ENCODE data around the gene CNOT4.
A peak's percentile ranks its signal among the peaks of the same experiment; 100 is the strongest.

CNOT4 gene, protein sequence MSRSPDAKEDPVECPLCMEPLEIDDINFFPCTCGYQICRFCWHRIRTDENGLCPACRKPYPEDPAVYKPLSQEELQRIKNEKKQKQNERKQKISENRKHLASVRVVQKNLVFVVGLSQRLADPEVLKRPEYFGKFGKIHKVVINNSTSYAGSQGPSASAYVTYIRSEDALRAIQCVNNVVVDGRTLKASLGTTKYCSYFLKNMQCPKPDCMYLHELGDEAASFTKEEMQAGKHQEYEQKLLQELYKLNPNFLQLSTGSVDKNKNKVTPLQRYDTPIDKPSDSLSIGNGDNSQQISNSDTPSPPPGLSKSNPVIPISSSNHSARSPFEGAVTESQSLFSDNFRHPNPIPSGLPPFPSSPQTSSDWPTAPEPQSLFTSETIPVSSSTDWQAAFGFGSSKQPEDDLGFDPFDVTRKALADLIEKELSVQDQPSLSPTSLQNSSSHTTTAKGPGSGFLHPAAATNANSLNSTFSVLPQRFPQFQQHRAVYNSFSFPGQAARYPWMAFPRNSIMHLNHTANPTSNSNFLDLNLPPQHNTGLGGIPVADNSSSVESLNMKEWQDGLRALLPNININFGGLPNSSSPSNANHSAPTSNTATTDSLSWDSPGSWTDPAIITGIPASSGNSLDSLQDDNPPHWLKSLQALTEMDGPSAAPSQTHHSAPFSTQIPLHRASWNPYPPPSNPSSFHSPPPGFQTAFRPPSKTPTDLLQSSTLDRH

DNA sequence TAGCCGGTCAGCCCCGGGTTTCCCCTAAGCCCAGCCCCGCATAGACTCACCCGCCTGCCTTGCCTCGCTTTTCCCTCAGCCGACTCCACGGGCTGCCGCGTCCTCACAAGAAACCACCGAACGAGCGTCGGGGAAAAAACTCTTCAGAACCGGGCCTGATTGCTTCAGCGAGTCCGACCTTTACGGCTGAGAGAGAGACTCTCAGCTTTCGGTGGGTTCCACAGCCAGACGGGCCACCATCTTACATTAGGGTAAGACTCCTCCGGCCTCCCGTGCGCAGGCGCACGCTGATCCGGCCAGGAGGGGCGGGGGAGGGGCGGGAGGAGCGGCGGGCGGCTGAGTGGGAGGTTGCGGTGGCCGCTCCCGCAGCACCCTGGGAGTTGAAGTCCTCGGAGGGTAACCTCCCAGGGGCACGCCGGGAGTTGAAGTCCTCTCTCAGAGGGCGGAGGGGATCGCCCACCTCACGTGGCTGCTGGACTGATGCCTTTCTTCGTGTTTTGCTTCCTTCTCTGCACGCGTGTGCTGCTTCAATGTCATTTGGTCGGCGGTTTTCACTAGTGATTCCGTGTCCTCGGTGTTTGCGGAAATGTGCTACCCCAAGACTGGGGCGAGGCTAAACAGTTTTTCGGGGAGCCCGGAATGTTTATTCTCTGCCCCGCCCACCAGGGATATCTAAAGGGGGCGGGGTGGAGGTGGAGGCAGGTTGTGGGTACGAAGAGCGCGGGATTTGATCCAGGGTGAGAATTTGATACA is at the start of gene CNOT4:
Gene CNOT4 (minus strand): TSS at position 264 of the 753 bp plus-strand sequence. CDS start 71,771 bp downstream, outside the sequence.
- DNase-seq (ENCODE audit: low spot score), result peak; percentile 97

DNA sequence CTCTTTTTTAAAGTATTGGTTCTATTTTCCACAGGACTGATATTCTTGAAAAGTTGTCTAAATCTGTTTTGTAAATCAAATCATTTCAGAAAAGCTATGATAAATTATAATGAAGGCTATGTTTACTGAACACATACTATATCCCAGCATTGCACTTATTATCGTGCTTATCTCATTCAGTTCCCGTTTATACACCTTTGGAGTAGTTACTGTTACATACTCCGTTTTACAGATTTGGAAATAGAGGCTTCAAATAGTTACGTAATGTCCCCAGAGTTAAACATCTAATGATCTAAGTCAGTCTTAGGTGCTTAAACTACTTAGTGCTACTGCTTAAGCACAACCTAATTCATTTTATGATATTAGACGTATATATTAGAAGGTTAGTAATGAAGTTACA is 49.0 kb upstream of the CNOT4 start:
- no peak for DNase-seq (ENCODE audit: low spot score)

DNA sequence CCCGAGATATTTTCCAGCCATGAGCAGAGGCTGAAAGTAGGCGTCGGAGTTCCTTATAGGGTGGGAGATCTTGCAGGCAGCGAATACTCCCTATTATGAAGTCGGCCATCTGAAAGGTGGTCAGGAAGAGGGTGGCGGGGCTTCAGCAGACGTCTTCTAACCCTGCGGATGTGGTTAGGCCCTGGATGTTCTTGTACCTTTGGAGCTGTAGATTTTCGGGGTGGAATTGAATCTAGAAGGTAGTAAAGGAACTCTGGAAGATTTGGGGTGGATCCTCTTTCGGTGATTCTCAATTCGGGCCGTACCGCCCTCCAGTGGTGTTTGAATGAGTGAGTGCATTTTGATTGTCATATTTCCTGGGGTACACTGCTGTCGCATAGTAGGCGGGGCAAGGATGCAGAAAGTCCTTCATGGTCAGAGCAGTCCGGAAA is 48.5 kb upstream of the CNOT4 start:
- peak; percentile 72 for DNase-seq (ENCODE audit: low spot score)

DNA sequence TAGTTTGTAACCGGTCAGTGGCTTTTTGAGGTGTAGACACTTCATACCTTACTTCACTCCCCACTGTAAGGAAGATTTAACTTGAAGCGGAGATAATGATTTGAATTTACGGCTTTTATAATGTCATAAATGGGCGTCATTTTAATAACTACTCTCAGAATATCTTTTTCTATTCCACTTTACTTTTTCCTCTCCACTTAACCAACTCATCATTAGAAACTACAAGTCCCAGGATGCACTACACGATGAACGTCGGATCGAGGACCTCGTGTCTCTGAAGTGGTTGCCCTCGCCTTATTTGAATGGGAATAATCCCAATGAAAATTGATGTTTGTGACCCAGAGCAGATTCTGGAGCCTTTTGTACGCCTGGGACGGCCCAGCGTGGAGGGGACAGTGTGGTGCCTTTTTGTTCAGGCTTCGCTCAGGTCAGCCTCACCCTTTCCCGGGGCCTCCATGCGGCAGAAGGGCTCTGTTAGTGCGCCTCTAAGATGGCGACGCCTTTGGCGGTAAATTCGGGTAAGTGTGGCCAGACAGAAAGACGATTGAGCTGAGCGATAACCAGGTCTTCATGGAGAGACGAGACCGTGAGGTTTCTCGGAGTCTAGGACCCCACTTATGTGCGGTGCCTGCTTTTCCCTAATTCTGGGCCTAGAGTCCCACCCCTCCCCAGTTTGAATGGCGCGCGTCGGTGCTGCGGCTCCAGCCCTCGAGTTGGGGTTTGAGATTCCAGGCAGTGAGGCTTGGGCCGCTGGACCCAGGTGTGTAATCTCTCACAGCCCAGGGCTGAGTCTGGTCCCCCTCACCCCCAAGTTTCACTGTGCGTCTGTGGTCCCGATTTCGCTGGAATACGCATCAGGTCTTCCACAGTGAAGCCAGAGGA is 47.8 kb upstream of the CNOT4 start, which contains the start of gene NUP205:
Gene NUP205 (plus strand): TSS at position 463 of the 882 bp plus-strand sequence. CDS start 28 bp downstream, at position 491.
- DNase-seq (ENCODE audit: low spot score), result peak; percentile 75

DNA sequence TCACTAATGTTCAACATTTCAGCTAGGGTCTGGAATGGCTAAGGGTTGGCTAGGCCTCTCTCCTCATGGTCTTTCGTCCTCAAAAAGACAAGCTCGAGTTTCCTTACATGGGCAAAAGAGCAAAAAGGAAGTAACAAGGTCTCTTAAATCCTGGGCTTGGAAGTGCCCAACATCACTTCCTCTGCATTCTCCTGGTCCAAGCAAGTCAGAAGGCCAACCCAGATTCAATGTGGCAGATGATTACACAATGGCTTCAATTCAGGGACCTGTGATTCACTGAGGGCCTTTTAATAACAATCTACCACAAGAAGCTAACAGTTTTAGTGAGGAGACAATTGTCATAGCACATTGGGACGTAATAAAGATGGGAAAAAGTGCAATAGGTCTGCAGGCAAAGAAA is 43.4 kb upstream of the CNOT4 start:
- DNase-seq (ENCODE audit: low spot score), result no peak

DNA sequence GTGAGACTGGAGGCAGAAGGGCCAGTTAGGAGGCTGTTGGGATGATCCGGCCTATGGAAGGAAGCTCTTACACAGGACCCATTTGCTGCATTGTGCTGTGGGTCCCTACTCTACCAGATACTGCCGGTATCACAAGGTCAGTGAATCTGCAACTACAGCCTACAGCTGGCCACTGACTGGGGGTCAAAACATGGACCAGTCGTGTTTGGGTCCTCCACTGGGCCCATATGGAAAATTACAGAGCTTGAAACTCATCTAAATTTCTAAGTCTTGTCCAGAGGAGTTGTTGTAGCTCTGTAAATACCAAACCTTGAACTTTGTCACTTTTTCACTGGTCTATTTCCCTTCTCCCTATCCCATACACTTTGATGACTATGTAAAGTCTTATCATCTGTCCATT is 42.2 kb upstream of the CNOT4 start:
- no peak for DNase-seq (ENCODE audit: low spot score)

DNA sequence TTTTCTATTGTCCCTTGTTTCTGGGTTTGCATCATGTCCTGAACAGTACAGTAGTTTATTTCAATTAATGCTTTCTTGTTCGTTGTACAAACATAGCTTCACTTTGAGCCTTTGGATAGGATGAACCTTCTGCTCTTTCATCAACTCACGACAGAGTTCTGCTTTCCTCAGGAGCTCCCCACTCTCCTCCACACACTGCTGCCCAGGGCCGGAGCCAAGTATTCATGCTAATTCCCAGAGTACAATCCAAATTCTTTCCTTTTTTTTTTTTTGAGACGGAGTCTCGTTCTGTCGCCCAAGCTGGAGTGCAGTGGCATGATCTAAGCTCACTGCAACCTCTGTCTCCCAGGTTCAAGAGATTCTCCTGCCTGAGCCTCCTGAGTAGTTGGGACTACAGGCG is 40.3 kb upstream of the CNOT4 start:
- DNase-seq (ENCODE audit: low spot score), result no peak

DNA sequence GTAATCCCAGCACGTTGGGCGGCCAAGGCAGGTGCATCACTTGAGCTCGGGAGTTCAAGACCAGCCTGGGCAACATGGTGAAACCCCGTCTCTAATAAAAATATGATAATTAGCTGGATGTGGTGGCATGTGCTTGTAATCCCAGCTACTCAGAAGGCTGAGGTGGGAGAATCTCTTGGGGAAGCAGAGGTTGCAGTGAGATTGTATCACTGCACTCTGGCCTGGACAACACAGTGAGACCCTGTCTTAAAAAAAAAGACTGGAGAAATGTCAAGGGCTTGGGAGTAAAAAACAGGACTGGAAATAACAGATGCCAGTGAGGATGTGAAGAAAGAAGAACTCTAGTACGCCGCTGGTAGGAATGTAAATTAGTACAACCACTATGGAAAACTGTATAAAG is 31.1 kb upstream of the CNOT4 start:
- DNase-seq (ENCODE audit: low spot score), result no peak

DNA sequence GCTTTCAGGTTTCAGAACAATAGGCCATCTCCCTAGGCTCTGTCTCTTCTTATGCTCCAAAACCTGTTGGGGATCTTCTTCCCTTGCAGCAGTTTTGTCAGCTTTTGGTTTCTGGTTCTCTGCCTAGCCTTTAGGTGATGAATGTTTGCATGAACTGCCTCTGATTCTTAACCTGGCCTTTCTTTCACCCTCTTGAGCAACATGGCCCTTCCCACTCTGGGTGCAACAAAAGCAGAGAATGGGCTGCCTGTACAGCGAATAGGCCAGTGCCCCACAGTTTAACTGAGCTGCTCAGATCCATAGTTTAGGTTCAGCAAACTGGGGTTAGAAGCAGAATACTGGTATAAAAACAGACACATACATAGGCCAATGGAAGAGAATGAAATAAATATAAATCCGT is 29.7 kb upstream of the CNOT4 start:
- no peak for DNase-seq (ENCODE audit: low spot score)

DNA sequence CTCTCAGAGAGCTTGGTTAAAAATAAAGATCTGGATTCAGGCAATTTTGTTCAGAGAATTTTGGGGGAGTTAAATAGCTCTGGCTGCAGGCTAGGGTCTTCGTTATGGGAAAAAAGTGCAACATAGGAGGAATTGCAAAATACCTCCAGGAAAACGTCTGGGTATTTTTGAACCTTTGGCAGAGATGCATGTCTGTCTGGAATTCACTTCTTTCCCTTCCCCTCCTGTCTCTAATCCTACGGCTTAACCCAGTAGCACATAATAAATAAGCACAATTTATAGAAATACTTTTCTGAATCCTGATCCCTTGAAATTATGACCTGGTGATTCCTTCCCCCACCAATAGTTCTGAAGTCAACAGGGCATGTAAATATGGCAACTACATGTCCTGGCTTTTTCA is 28.5 kb upstream of the CNOT4 start:
- DNase-seq (ENCODE audit: low spot score), result no peak

DNA sequence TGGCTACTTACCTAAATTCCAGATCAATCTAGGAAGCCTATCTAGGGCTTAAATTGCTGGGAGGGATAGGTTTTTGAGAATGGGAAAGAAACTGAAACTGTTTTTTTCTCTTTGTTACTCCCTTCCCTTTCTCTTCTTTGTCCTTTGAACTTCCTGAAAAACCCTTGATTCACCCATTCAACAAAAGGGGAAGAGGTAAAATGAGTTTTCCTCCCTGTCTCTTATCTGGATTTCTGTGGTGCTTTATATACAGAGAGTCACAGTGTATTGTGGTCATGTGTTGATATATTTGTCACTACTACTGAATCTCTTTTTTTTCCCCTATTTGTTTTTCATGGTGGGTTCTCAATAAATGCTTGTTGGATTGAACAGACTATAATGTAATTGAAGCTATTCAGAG is 28.0 kb upstream of the CNOT4 start:
- DNase-seq (ENCODE audit: low spot score), result no peak

DNA sequence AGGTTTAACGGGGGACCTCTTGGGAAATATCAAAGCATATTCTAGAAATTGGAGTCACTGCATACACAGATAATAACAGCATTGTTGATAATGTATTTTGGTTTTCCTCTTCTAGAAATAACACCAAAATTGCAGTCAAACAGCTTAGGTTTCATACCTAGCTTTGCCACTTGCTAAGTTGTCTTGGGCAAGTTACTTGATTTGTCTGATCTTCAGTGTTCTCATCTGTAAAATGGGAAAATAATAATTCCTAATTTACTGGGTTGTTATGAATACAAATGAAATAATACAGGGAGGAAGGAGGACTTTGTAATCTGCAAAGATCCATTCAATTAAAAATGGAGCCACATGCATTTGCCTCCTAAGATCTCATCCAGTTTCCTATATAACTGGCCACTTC is 27.6 kb upstream of the CNOT4 start:
- no peak for DNase-seq (ENCODE audit: low spot score)

DNA sequence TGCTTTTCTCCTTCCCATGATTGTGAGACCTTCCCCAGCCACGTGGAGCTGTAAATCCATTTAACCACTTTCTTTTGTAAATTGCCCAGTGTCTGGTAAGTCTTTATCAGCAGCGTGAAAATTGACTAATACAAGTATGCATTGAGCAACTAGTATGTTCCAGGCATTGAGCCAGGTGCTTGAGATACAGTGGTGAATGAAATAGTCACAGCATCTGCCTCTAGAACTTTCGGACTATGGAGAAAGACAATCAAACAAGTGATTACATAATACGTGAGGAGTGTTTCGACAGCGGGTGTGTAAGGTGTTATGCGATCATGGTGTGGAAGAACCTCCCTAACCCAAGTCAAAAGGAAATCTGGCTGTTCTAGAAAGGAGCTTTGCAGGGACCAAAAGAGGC is 26.2 kb upstream of the CNOT4 start:
- DNase-seq (ENCODE audit: low spot score), result no peak

DNA sequence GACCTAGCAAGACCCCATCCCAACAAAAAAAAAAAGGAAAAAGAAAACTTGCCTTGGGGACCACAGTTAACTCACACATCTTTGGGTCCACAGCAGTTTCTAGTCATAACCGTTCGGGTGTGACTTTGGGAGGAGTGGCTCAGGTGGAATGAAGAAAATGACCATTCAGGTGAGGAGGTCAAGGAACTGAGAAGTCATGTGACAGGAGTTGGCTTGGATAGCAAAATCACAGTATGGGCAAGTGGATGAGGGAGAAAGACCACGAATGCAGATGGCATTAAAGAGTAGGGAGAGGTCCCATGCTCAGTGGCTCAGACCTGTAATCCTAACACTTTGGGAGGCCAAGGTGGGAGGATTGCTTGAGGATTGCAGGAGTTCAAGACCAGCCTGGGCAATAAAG is 17.1 kb upstream of the CNOT4 start:
- no peak for DNase-seq (ENCODE audit: low spot score)

DNA sequence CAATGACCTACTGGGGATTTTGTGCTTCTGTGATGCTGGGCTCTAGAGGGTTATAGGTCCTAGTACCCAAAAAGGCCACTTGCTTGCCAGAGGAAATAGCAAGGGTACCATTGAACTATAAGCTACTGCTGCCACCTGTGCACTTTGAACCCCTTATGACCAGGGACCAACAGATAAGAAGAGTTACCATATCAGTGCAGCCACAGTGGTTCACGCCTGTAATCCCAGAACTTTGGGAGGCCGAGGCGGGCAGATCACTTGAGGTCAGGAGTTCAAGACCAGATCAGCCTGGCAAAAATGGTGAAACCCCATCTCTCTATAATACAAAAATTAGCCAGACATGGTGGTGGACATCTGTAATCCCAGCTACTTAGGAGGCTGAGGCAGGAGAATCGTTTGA is 15.5 kb upstream of the CNOT4 start:
- DNase-seq (ENCODE audit: low spot score), result no peak

DNA sequence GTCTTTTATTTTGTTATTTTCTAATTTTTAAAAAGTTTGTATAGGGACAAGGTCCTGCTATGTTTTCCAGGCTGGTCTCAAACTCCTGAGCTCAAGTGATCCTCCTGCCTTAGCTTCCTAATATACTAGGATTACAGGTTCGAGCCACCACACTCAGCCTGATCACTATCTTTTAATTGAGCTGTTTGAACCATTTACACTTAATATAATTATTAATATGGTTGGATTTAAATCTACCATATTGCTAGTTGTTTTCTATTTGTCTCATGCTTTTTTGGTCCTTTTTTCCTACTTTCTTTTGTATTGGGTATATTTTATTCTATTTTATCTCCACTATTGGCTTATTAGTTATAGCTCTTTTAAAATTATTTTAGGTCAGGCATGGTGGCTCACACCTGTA is 13.2 kb upstream of the CNOT4 start:
- DNase-seq (ENCODE audit: low spot score), result no peak

DNA sequence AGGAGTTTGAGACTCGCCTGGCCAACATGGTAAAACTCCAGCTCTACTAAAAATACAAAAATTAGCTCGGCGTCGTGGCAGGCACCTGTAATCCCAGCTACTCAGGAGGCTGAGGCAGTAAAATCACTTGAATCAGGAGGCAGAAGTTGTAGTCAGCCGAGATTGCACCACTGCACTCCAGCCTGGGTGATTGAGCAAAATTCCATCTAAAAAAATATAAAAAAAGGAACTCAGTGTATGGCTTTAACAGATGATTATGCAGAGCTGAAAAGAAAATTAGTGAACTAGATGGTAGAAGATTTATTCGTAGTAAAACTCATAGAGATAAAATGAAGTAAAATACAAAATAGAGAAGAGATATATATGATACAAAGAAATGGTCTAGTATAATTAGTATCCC is 12.6 kb upstream of the CNOT4 start:
- DNase-seq (ENCODE audit: low spot score), result no peak

DNA sequence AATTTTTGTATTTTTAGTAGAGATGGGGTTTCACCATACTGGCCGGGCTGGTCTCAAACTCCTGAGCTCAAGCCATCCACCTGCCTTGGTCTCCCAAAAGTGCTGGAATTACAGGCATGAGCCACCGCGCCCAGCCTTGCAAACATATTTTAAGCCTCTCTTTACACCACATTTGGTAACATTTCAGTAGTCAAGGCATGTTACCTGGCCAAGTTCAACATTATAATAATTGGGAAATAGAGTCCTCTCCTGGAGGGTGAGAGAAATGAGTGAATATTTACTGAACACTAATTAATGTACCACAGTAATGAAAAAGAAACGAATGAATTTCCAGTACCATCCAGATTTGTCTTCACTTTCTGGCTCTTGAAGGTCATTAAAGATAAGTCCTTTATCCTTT is 10.0 kb upstream of the CNOT4 start:
- no peak for DNase-seq (ENCODE audit: low spot score)

DNA sequence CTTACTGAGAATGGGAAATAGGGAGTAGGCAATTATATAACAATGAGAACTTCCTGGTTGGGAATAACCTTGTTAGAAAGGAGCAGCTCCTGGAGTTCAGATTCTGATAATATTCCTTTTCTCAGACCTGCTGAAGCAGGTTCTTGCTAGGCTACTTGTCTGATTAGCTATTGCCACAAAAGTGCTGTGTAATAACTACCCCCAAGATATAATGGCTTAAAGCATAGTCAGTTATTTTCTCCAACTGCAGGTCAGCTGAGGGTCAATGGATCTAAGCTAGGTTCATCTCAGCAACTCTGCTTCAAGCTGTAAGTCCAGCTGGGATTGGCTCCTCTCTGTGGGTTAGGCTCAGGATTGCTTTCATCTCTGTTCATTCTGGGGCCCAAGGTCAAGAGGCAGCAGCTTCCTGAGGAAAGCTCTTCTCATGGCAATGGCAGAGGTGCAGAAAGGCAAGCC is 9.4 kb upstream of the CNOT4 start:
- no peak for DNase-seq (ENCODE audit: low spot score)

DNA sequence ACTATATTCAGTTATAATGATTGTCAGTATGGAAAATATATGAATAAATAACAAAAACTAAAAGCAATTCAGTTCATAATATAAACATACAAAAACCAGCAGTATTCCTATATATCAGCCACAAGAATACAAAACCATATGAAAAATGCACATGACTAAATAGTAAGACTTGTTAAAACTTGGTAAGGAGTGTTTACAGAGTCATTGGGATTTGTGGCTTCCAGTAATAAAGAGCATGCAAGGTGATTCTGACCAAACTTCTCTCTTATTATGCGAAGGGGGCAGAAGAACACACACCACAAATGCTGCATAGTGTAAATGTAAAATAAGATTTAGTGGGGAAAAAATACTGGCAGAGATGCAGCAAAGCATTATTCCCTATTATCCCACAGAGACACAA is 8.8 kb upstream of the CNOT4 start:
- no peak for DNase-seq (ENCODE audit: low spot score)

DNA sequence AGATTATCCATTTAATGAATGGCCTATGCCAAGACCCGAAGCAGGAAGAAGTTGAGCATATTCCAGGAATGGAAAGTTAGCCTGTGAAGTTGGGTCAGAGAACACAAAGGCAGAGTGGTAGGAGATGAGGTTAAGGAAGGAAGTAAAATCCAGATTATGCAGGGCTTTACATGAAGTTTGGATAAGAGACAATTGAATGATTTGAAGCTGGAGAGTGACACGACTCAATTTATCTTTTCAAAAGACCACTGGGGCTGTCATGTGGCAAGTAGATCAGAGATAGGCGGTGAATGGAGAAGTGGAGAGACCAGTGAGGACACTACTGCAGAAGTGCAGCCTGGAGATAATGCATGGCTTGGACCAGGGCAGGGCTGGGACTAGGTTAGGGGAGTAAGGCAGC is 7.2 kb upstream of the CNOT4 start:
- no peak for DNase-seq (ENCODE audit: low spot score)

DNA sequence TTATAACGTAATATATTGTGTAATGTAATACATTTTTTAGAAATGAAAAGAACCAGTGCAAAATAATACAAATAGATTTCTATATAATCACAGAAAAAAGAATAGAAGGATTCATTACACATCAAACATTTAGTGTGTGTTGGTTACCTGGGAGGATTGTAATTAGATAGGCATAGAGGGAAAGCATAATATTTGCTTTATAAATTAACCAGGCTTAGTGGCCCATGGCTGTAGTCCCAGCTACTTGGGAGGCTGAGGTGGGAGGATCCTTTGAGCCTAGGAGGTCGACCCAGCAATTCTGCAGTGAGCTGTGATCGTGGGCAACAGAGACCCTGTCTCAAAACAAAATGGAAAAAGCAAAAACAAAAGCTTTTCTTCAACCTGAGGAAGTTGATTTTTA is 5.0 kb upstream of the CNOT4 start:
- no peak for DNase-seq (ENCODE audit: low spot score)

Measured in CD4-positive, alpha-beta T cell treated with Interleukin-15 for 4 hours (primary cell).